Measurements from ENCODE around the gene HTATIP2. TPM values are rescaled to one million over a fixed set of nuclear protein-coding genes. Genes with fewer than 3 reads are reported as not detected.

The HTATIP2 gene
- total RNA-seq, 1 experiment from 2014 or later = 48.3 TPM

- no peaks in the 10 kb centered on the region for H4K20me1 ChIP-seq (ENCODE audit: low read length)
- H3K4me3 ChIP-seq (ENCODE audit: low read length) = no peak overlapping the region
- peaks cover 36% of the 10 kb centered on the region for H3K4me1 ChIP-seq (ENCODE audit: insufficient read depth, low read length)
- ATAC-seq = no peak
- H3K4me2 ChIP-seq (ENCODE audit: low read length) = no peak overlapping the region
- intact Hi-C loops (cut with micrococcal nuclease) = no loop called here
- no peaks in the 10 kb centered on the region for H3K27me3 ChIP-seq (ENCODE audit: low read length)
- no TSS peak for BruUV-seq (replicated peaks)
- H2AFZ ChIP-seq (ENCODE audit: low read length) = no peak overlapping the region
- DNase-seq = no peak
- H3K9me2 ChIP-seq (replicated peaks; ENCODE audit: low read length) = no peaks in the 10 kb centered on the region
- no peak overlapping the region for H3K9ac ChIP-seq (ENCODE audit: low read length)
- H3K9me3 ChIP-seq (ENCODE audit: low read length) = no peaks in the 10 kb centered on the region
- ChIA-PET POLR2A (ENCODE audit: unreplicated experiment) (no interaction called here), CTCF (no interaction called here)
- peaks cover 7% of the 10 kb centered on the region; the same call in 1 of the 2 replicates for H3K36me3 ChIP-seq (ENCODE audit: low read depth, low read length)
- H3K79me2 ChIP-seq (ENCODE audit: low read length) = peaks cover 21% of the 10 kb centered on the region
- H3K27ac ChIP-seq (ENCODE audit: low read length) = no peak overlapping the region
- TF ChIP-seq EZH2 (IDR thresholded peaks at IDR 0.05; ENCODE audit: low read length, unreplicated experiment) (no peak), EZH2phosphoT487 (IDR thresholded peaks at IDR 0.05; ENCODE audit: borderline replicate concordance, low read length) (no peak)
- TF ChIP-seq, protein P1, sequence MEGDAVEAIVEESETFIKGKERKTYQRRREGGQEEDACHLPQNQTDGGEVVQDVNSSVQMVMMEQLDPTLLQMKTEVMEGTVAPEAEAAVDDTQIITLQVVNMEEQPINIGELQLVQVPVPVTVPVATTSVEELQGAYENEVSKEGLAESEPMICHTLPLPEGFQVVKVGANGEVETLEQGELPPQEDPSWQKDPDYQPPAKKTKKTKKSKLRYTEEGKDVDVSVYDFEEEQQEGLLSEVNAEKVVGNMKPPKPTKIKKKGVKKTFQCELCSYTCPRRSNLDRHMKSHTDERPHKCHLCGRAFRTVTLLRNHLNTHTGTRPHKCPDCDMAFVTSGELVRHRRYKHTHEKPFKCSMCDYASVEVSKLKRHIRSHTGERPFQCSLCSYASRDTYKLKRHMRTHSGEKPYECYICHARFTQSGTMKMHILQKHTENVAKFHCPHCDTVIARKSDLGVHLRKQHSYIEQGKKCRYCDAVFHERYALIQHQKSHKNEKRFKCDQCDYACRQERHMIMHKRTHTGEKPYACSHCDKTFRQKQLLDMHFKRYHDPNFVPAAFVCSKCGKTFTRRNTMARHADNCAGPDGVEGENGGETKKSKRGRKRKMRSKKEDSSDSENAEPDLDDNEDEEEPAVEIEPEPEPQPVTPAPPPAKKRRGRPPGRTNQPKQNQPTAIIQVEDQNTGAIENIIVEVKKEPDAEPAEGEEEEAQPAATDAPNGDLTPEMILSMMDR (conservative IDR thresholded peaks at IDR 0.05; ENCODE audit: low read depth, low read length) = no peak
- peaks cover 3% of the 10 kb centered on the region for H3F3A ChIP-seq (ENCODE audit: low read length, unreplicated experiment)
Measured at GRCh38 chr11:20373147-20373546, 9.6 kb downstream of the HTATIP2 start.

GRCh38 chr11:20373568-20374209, 10.2 kb downstream of the HTATIP2 start:
- TF ChIP-seq EZH2 (IDR thresholded peaks at IDR 0.05; ENCODE audit: low read length, unreplicated experiment) (no peak), EZH2phosphoT487 (IDR thresholded peaks at IDR 0.05; ENCODE audit: borderline replicate concordance, low read length) (no peak)
- TF ChIP-seq, protein P1 (conservative IDR thresholded peaks at IDR 0.05; ENCODE audit: low read depth, low read length) = no peak

GRCh38 chr11:20374741-20375300, 11.3 kb downstream of the HTATIP2 start:
- H3K4me2 ChIP-seq (ENCODE audit: low read length) = no peak overlapping the region
- peaks cover 20% of the 10 kb centered on the region for H3K4me1 ChIP-seq (ENCODE audit: insufficient read depth, low read length)
- H4K20me1 ChIP-seq (ENCODE audit: low read length) = no peaks in the 10 kb centered on the region
- H3K9me2 ChIP-seq (replicated peaks; ENCODE audit: low read length) = no peaks in the 10 kb centered on the region
- ChIA-PET CTCF (no interaction called here), POLR2A (ENCODE audit: unreplicated experiment) (no interaction called here)
- no peak overlapping the region for H3K9ac ChIP-seq (ENCODE audit: low read length)
- intact Hi-C loops (cut with micrococcal nuclease) = no loop called here
- no peak overlapping the region for H3K4me3 ChIP-seq (ENCODE audit: low read length)
- H2AFZ ChIP-seq (ENCODE audit: low read length) = no peak overlapping the region
- DNase-seq (no peak), ATAC-seq (no peak)
- no peaks in the 10 kb centered on the region for H3F3A ChIP-seq (ENCODE audit: low read length, unreplicated experiment)
- H3K79me2 ChIP-seq (ENCODE audit: low read length) = peaks cover 10% of the 10 kb centered on the region
- H3K27ac ChIP-seq (ENCODE audit: low read length) = peak overlapping the region; percentile 18; the same call in 1 of the 2 replicates
- no peaks in the 10 kb centered on the region for H3K27me3 ChIP-seq (ENCODE audit: low read length)
- BruUV-seq (replicated peaks) = no TSS peak
- no peaks in the 10 kb centered on the region for H3K9me3 ChIP-seq (ENCODE audit: low read length)
- TF ChIP-seq EZH2phosphoT487 (IDR thresholded peaks at IDR 0.05; ENCODE audit: borderline replicate concordance, low read length) = no peak
- no peak for TF ChIP-seq EZH2 (IDR thresholded peaks at IDR 0.05; ENCODE audit: low read length, unreplicated experiment)
- TF ChIP-seq, protein P1 (conservative IDR thresholded peaks at IDR 0.05; ENCODE audit: low read depth, low read length) = no peak
- H3K36me3 ChIP-seq (ENCODE audit: low read depth, low read length) = peaks cover 16% of the 10 kb centered on the region; the same call in 1 of the 2 replicates

More at GRCh38 chr11:20373568-20374209, 10.2 kb downstream of the HTATIP2 start:
- no peak overlapping the region for H3K9ac ChIP-seq (ENCODE audit: low read length)
- H3K27ac ChIP-seq (ENCODE audit: low read length) = 0 out of 2 replicates have a peak overlapping the region, but pooled peaks have one; percentile 4
- CTCF ChIA-PET = no interaction called here
- POLR2A ChIA-PET (ENCODE audit: unreplicated experiment) = no interaction called here
- peaks cover 21% of the 10 kb centered on the region for H3K79me2 ChIP-seq (ENCODE audit: low read length)
- intact Hi-C loops (cut with micrococcal nuclease) = no loop called here
- H3K4me3 ChIP-seq (ENCODE audit: low read length) = no peak overlapping the region
- no peaks in the 10 kb centered on the region for H3K9me3 ChIP-seq (ENCODE audit: low read length)
- no peaks in the 10 kb centered on the region for H3K27me3 ChIP-seq (ENCODE audit: low read length)
- ATAC-seq (peak; percentile 86), DNase-seq (peak; percentile 11)
- H3K9me2 ChIP-seq (replicated peaks; ENCODE audit: low read length) = no peaks in the 10 kb centered on the region
- H2AFZ ChIP-seq (ENCODE audit: low read length) = no peak overlapping the region
- peaks cover 11% of the 10 kb centered on the region; the same call in 1 of the 2 replicates for H3K36me3 ChIP-seq (ENCODE audit: low read depth, low read length)
- 0 out of 2 replicates have a peak overlapping the region, but pooled peaks have one; percentile 2 for H3K4me2 ChIP-seq (ENCODE audit: low read length)
- peaks cover 31% of the 10 kb centered on the region for H3K4me1 ChIP-seq (ENCODE audit: insufficient read depth, low read length)
- no peaks in the 10 kb centered on the region for H4K20me1 ChIP-seq (ENCODE audit: low read length)
- no peaks in the 10 kb centered on the region for H3F3A ChIP-seq (ENCODE audit: low read length, unreplicated experiment)
- BruUV-seq (replicated peaks) = no TSS peak
